GM19025 (cell line): Measurements from ENCODE around the gene UBE2L6.
"Not testable (repeated sequence)": the region's sequence is repeated elsewhere in the genome, so short reads cannot be mapped to it uniquely, and the experiment has no call there.

Source experiments
- ATAC-seq: cut with Tn5 transposase; IDR thresholded peaks from one replicate; pipeline ENCODE4 v1.9.1; 2021; ENCODE audit warnings: mild to moderate bottlenecking, low read depth, moderate library complexity; ENCODE audit not compliant: unreplicated experiment

UBE2L6 gene

DNA sequence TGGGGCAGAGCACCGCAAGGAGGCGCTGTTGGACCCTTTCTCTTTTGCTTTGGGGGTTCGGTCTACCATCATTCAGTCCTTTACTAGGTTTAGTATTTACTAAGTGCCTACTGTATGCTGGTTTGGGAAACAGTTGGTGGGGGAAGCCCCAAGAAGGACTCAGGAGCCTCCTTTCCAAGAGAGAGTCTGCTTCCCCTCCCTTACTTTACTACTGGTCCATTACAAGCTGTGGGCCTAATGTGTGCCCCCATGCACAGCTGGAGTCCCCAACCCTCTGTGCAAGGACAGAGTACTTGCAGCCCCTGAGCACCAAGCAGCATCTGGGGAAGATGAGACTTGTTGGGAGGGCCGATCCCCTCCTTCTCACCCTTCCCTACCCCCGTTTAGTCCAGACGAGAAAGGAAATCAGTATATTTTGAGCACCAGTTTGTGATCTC is 876 bp upstream of the UBE2L6 start:
- peak; percentile 4 for ATAC-seq

DNA sequence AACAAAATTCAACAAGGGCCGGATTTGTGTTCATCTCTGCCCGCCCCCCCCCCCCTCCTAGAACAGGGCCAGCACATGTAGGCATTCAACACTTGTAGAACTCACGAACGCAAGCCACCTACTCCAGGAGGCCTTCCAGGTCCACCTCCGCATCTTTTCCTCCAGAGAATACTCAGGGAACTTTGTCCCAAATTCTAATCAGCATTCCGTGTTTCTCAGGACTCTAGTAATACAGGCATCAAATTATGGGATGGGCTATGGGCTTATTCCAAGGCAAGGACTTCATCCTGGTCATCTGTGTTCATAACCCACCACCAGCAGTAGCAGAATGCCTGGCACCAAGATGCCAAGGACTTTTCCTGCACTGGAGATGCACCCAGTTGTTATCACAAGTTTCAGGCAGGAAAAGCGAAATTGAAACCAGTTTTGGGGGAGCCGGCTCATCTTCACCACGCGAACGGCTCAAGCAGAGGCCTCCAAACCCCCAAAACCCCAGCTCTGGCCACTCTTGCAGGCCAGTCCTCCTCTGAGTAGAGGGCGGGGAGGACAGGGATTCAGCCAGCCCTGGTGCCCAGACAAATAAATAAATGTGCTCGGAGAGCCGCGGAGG is 462 bp downstream of the UBE2L6 start:
- no peak for ATAC-seq

DNA sequence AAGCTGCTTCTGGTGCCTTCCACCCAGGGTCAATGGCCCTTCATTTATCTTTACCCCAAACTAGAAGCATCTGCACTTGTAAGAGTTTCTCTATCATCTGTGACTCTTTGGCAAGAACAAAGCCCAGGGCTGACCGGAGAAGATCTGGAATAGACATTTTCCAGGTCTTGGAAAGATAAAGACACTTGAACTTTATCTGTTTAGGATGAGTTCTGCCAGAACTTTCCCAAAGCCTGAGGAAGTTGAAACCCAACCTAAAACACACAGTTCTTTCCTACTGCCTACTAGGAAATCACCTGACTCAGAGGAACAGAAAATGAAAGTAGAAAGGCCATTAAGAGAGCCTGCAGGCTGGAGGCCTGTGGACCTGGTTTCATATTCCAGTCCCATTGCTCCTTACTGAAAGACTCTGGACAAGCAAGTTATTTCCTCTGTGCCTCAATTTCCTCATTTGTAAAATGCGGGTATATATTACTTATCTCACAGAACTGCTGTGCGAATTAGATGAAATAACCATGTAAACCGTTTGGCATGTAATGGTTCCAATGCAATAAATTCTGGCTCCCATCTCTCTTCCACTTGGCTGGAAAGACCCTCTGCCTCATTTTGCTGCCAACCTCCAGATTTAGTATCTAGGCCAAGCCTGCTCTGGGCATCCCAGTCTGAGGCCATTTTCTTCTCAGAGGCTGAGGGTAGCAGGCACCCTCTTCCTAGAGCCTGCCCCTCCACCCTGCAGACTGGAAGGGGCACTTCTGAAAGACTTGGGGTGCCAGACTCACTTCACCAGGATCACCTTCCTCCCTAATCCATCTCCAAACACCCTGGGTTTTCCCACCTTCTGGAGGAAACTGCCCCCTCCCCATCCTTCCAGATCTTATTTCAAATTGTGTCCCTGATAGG is 1.2 kb downstream of the UBE2L6 start:
- peak; percentile 56 for ATAC-seq

DNA sequence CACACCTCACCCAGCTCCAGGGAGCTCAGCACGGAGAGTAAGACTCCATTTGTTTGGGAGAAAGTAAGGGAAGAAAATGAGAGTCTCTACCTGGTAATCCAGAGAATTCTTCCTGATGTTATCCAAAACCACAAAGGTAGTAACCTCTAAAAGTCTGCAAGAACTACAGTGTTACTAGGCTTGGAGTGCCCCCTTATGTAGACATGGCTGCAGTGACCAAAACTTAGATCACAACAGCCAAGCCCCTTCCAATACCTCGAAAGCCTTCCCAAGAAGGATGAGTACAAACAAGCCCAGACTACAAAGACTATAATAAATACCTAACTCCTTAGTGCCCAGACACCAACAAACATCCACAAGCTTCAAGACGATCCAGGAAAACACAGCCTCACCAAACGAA is 4.9 kb downstream of the UBE2L6 start:
- ATAC-seq = no peak

DNA sequence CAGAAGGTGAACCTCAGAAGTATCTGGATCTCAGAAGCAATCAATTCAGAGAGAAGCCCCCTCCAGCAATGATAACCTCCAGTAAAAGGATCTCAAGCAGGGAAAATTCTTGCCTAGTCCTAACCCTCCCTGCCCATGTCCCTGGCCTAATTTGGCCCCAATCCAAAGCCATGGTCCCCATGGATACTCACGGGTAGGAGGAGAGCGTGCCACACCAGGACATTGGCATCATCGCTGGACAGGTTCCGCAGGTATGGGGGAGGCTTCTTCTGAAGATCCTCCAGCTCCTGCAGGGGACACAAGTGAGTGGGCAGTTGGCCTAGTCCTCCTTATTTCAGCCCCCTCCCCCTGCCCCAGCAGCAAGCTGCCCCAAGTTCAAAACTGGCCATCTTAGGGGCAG is 7.3 kb downstream of the UBE2L6 start:
- ATAC-seq = no peak

DNA sequence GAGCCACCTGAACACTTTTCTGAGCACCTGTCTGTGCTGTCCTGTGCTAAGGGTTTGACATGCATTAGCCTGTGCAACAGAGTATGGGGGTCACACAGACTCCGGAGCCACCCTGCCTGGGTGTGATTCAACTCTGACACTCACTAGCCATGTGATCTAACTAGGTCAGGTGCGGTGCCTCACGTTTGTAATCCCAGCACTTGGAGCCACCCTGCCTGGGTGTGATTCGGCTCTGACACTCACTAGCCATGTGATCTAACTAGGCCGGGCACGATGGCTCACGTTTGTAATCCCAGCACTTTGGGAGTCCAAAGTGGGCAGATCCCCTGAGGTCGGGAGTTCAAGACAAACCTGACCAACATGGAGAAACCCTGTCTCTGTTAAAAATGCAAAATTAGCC is 11.4 kb downstream of the UBE2L6 start:
- no peak for ATAC-seq

DNA sequence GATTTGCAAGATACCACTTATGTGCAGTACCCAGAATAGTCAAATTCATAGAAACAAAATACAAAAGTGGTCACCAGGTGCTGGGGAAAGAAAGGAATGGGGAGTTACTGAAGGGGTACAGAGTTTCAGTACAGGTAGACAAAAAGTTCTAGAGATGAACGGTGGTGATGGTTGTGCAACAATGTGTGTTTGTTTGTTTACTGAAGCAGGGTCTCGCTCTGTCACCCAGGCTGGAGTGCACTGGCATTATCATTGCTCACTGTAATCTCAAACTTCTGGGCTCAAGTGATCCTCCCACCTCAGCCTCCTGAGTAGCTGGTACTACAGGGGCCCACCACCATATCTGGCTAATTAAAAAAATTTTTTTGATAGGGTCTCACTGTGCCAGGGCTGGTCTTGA is 12.1 kb downstream of the UBE2L6 start:
- ATAC-seq = no peak

DNA sequence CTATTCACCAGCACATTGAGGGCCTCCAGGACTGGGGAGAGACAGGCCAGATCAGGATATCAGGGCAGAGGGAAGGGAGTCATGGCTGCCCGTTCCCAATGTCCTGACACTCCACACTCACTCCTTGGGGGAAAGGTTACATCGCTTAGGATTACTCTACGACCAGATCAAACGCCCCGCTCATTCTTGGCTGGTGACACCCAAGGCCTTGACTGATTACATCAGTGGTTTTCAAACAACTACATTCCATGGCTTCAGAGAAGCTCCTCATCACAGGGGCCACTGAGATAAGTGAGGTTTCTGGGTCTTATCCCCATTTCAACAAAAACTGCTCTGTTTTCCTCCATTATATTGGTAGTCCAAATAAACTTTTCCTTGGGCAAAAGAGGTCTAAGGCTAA is 15.0 kb downstream of the UBE2L6 start:
- no peak for ATAC-seq

DNA sequence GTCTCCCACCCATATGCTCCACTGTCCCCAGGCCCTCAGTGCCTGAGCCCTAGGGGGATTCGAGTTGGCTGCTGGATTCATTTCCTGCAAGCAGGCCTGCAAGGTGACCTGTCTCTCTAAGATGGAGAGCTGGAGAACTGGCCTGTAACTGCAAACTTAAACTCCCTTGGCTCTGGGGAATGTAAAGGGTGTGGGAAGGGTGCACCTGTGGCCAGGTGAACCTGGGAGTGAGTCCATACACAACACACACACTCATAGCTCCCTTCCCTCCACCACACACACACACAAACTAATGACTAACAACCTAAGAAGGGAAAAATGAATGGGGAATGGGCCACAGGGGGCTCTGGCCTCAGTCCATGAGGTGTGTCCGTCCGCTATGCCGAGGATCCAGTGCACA is 15.5 kb downstream of the UBE2L6 start:
- no peak for ATAC-seq

DNA sequence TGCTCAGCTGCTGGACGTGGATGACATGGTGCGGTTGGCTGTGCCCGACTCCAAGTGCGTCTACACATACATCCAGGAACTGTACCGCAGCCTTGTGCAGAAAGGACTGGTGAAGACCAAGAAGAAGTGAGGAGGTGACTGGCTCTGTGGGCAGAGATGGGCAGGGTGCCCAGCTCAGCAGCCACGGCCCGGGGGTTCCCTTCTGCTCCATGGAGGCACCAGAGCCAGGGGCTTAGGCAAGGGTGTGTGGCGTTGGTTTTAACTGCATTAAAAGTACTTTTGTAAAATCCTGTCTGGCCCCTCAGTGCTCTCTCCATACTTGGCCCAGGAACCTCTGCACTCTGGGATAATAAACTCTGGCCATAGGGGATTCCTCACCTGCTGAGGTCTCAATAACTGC is 17.5 kb downstream of the UBE2L6 start:
- no peak for ATAC-seq

DNA sequence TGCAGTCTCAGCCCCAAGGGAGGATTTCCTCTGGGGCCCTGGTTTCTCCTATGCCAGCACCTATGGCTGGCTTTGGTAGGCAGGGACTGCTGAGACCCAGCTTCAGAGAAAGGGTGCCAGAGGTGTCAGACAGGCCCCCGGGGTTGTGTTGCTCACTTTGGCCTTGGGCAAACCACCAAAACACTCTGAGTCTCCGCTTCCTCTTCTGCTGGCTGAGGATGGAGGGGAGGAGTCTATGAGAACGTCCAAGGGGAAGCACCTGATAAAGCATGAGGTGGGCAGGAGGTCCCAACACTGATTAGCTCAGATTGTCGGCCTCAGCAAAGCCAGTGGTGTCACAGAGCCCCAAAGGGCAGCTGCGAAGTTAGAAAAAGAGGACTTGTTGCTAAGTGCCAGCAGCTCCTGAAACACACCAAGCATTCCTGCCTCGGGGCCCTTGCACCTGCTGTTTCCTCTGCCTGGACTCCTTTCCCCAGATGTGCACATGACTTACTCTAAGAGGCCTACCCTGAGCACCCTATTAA is 19.6 kb downstream of the UBE2L6 start:
- peak; percentile 85 for ATAC-seq

DNA sequence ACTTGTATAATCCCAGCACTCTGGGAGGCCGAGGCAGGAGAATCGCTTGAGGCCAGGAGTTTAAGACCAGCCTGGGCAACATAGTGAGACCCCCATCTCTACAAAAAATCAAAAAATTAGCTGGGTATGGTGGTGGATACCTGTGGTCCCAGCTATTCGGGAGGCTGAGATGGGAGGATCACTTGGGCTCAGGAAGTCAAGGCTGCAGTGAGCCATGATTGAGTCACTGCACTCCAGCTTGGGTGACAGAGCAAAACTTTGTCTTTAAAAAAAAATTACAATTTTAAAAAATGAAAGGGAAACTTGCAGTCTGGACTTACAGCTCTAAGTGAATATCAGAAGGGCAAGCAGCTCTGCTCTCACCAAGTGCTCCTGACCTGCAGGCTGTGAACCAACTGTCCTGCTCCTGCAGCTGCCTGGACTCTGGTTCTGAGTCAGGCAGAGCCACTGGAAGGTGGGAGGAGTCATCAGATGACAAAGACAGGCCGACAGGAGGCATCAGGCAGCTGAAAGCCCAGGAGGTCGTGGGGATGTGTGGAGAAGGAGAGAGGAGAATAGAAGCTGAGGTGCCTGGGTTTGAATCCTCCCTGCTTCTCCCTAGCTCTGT is 20.5 kb downstream of the UBE2L6 start:
- ATAC-seq = peak; percentile 52

DNA sequence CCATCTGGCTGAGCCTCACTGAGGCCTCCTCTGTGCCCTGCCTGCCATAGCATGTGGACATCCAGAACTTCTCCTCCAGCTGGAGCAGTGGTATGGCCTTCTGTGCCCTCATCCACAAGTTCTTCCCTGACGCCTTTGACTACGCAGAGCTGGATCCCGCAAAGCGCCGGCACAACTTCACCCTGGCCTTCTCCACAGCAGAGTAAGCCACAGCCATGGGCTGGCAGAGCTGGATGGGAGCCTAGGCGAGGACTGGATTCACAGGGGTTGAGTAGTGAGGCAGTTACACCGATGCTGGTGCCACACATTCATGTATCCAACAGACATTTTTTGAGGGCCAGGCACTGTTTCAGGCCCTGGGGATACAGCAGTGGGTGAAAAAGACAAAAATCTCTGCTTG is 21.0 kb downstream of the UBE2L6 start:
- ATAC-seq = no peak

DNA sequence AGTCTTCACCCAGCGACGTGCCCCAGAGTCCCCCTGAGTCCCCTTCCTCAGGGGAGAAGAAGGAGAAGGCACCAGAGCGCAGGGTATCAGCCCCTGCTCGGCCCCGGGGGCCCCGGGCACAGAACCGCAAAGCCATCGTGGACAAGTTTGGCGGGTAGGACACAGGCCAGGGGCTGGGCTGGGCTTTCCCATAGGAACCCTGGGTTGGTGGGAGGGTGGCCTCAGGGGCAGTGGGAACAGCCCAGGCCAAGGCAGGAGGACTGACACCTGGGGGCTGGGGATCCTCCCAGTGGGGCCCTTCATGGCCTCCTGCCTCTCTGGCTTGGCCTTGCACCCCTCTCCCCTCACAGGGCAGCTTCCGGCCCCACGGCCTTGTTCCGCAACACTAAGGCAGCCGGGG is 21.6 kb downstream of the UBE2L6 start:
- ATAC-seq = no peak

DNA sequence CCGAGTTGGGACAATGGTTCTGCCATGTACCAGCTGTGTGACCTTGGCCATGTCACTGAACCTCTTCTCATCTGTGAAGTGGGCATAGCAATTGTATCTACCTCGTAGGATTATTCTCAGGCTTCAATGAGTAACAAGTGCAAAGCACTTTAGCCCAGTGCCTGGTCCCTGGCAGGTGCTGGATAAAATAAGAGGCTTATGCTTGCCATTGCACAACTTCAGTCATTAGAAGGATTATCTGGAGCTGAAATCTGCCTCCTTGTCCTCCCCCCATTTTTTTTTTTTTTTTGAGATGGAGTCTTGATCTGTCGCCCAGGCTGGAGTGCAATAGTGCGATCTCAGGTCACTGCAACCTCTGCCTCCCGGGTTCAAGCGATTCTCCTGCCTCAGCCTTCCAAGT is 22.9 kb downstream of the UBE2L6 start:
- ATAC-seq = no peak

DNA sequence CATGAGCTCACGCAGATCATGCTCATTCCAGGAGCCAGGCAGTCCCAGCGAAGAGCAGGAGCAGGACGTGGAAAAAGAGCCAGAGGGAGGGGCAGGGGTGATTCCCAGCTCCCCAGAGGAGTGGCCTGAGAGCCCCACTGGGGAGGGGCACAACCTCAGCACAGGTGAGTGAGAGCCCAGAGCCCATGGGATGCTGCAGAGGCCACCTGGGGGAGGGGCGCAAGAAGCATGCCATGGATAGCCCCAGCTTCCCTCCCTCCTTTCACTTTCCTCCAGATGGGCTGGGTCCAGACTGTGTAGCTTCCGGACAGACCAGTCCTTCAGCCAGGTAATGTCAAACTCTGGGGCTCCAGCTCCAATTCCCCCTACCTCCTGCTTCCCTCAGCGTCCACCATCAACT is 23.9 kb downstream of the UBE2L6 start:
- ATAC-seq = no peak

DNA sequence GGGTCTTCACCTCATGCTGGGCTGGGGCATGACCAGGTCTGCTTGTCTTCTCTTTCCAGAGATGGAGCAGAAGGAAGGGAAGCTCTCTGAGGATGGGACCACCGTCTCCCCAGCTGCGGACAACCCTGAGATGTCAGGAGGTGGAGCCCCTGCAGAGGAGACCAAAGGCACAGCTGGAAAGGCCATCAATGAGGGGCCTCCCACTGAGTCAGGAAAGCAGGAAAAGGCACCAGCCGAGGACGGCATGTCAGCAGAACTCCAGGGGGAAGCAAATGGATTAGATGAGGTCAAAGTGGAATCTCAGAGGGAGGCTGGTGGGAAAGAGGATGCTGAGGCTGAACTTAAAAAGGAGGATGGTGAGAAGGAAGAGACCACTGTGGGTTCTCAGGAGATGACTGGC is 24.9 kb downstream of the UBE2L6 start:
- no peak for ATAC-seq

DNA sequence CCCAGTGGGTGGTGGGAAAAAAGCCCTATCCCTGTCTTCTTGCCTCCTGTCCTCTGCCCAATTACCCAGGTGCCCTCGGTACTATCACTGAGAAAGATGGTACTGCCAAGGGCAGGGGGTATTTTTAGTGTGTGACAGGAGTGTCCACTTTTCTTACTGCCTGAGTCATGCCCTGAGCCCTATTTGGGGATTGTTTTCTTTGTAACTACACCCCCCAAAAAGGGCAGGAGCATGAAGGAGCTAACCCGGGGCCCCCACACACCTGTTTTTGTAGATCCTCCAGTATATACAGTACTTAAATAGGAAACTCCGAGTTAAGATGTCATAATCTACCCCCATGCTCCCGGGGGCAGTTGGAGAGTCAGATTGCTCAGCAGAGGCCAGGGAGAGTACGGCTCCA is 26.3 kb downstream of the UBE2L6 start:
- no peak for ATAC-seq

DNA sequence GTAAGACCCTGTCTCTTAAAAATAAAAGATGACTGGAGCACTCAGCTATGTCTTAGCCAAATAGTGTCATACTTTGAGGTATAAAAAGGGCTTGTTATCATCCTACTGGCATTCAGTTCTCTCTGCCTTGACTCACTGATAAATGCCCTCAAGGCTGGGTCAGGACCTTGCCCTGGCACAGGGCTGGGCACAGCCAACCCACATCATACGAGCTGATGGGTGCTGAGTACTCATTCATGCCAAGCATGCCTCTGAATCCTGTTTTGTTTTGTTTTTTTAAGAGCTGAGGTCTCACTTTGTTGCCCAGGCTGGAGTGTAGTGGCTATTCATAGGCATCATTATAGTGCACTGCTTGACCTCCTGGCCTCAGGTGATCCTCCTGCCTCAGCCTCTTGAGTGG is 28.1 kb downstream of the UBE2L6 start:
- ATAC-seq = no peak

DNA sequence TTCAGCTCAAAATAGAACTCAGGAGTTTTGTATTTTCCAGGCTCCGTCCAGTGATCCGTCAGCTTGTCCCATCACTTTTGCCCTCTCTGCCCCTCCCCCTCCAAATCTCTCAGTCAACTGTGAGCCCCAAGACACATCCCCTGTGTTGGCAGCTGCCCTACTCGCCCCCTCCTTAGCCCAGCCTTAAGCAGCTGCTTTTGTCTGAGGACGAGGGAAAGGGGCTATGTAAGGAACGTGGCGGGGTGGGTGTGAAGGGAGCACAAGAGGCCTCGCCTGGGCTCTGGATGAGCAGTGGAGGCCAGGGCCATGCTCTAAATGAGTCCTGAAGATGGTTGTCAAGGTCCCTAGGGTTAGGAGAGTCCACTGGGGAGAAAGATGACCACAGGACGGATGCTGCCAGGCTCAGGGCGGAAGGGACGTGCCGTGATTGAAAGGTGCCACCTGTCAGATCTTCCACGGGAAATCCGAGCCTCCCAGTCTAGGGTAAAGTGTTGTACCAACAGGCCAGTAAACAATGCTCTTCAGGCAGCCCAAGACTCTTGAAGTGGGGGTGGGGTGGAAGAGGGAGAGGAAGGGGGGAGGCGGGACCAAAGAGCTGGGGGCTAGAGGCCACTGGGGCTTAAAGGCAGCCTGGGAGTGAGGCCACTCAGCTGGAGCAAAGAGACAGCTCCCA is 30.4 kb downstream of the UBE2L6 start, which contains the start of gene SMTNL1:
Gene SMTNL1, plus strand, starts transcription at position 649 of the 673 bp plus-strand sequence. CDS start 5,048 bp downstream, outside the sequence.
- ATAC-seq = no peak

DNA sequence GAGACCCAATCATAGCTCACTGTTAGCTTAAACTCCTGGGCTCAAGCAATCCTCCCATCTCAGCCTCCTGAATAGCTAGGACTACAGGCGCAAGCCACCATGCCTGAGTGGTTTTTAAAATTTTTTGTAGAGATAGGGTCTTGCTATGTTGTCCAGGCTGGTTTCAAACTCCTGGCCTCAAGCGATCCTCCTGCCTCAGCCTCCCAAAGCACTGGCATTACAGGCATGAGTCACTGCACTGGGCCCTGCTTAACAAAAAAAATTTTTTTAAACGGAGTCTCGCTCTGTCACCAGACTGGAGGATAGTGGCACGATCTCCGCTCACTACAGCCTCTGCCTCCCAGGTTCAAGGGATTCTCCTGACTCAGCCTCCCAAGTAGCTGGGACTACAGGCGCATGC is 33.0 kb downstream of the UBE2L6 start:
- ATAC-seq = not testable (repeated sequence)
